HG03520 (cell line): ENCODE results near the gene KRTAP10-3.
"Not testable (repeated sequence)": the region's sequence is repeated elsewhere in the genome, so short reads cannot be mapped to it uniquely, and the experiment has no call there.

Source experiments
- ATAC-seq: cut with Tn5 transposase; IDR thresholded peaks from one replicate; pipeline ENCODE4 v1.9.1; 2021; ENCODE audit warnings: mild to moderate bottlenecking, moderate library complexity; ENCODE audit not compliant: unreplicated experiment

KRTAP10-3 gene

GRCh38 chr21:44558695-44559094 lies at the start of gene KRTAP10-3:
KRTAP10-3 (minus strand) TSS chr21:44558795; CDS start chr21:44558715, 80 bp downstream.
- no peak for ATAC-seq

- ATAC-seq: no peak
Measured at GRCh38 chr21:44606495-44606894, 47.9 kb upstream of the KRTAP10-3 start.

GRCh38 chr21:44603911-44604310 lies 45.3 kb upstream of the KRTAP10-3 start:
- no peak for ATAC-seq

- ATAC-seq: no peak
Measured at GRCh38 chr21:44603109-44603875, 44.7 kb upstream of the KRTAP10-3 start.

GRCh38 chr21:44602463-44602850 lies 43.9 kb upstream of the KRTAP10-3 start:
- no peak for ATAC-seq

- no peak for ATAC-seq
Measured at GRCh38 chr21:44601596-44602462, 43.2 kb upstream of the KRTAP10-3 start.

- not testable (repeated sequence) for ATAC-seq
Measured at GRCh38 chr21:44601091-44601490, 42.5 kb upstream of the KRTAP10-3 start.

GRCh38 chr21:44600118-44600978 lies 41.8 kb upstream of the KRTAP10-3 start, which contains the start of gene KRTAP10-7:
KRTAP10-7 (plus strand) TSS chr21:44600597; CDS start chr21:44600622, 25 bp downstream.
- ATAC-seq: not testable (repeated sequence)

- ATAC-seq: no peak
Measured at GRCh38 chr21:44599264-44600029, 40.9 kb upstream of the KRTAP10-3 start.

- no peak for ATAC-seq
Measured at GRCh38 chr21:44598061-44598460, 39.5 kb upstream of the KRTAP10-3 start.

- ATAC-seq: no peak
Measured at GRCh38 chr21:44596068-44596725, 37.6 kb upstream of the KRTAP10-3 start.

- ATAC-seq: no peak
Measured at GRCh38 chr21:44595524-44595923, 36.9 kb upstream of the KRTAP10-3 start.

- ATAC-seq: no peak
Measured at GRCh38 chr21:44594406-44594916, 35.9 kb upstream of the KRTAP10-3 start.

GRCh38 chr21:44593598-44594405 lies 35.2 kb upstream of the KRTAP10-3 start:
- no peak for ATAC-seq

GRCh38 chr21:44592446-44593311 lies 34.1 kb upstream of the KRTAP10-3 start, which contains the start of gene KRTAP10-6:
KRTAP10-6 (minus strand) TSS chr21:44592505; CDS start chr21:44592484, 21 bp downstream.
- ATAC-seq: no peak

- ATAC-seq: not testable (repeated sequence)
Measured at GRCh38 chr21:44591801-44592130, 33.2 kb upstream of the KRTAP10-3 start.
